AG09309 (cell line): ENCODE results near the gene SLC7A11.
A peak's percentile ranks its signal among the peaks of the same experiment; 100 is the strongest.

Experiments used
- DNase-seq: peaks from one replicate; pipeline ENCODE4 v3.0.0-alpha.2; 2010; ENCODE audit warnings: low read depth
- H3K4me3 ChIP-seq: 2 replicates; pipeline ENCODE4 v1.5.1; 2011; ENCODE audit warnings: mild to moderate bottlenecking, low read depth, low read length, moderate library complexity; ENCODE audit not compliant: control insufficient read depth
- CTCF ChIP-seq: IDR thresholded peaks from 2 replicates; pipeline ENCODE4 v1.5.1; 2011; ENCODE audit warnings: mild to moderate bottlenecking, low read depth, low read length, inconsistent platforms; ENCODE audit not compliant: insufficient read depth, control insufficient read depth; ENCODE audit errors: missing control alignments

SLC7A11 gene

GRCh38 chr4:138163171-138163570 is 79.0 kb downstream of the SLC7A11 start:
- no peak for TF ChIP-seq CTCF
- no peak overlapping the region for H3K4me3 ChIP-seq
- no peak for DNase-seq

- H3K4me3 ChIP-seq, result no peak overlapping the region
- no peak for DNase-seq
- no peak for TF ChIP-seq CTCF
Measured at GRCh38 chr4:138162259-138162658, 79.9 kb downstream of the SLC7A11 start.

- no peak for DNase-seq
Measured at GRCh38 chr4:138161351-138161750, 80.8 kb downstream of the SLC7A11 start.

GRCh38 chr4:138158746-138159297 is 83.3 kb downstream of the SLC7A11 start:
- no peak overlapping the region for H3K4me3 ChIP-seq
- TF ChIP-seq CTCF, result no peak
- DNase-seq, result peak; percentile 46

More at GRCh38 chr4:138161351-138161750, 80.8 kb downstream of the SLC7A11 start:
- no peak overlapping the region for H3K4me3 ChIP-seq
- TF ChIP-seq CTCF, result no peak

- DNase-seq, result no peak
- H3K4me3 ChIP-seq, result no peak overlapping the region
- TF ChIP-seq CTCF, result no peak
Measured at GRCh38 chr4:138140879-138141278, 101.3 kb downstream of the SLC7A11 start.

GRCh38 chr4:138138774-138139173 is 103.4 kb downstream of the SLC7A11 start:
- no peak overlapping the region for H3K4me3 ChIP-seq
- TF ChIP-seq CTCF, result no peak
- DNase-seq, result no peak

- no peak for TF ChIP-seq CTCF
- no peak overlapping the region for H3K4me3 ChIP-seq
Measured at GRCh38 chr4:138135610-138136009, 106.5 kb downstream of the SLC7A11 start.

More at GRCh38 chr4:138135610-138136009, 106.5 kb downstream of the SLC7A11 start:
- DNase-seq, result no peak
